SW 1271 (cell line): ENCODE measurements around the gene CERS4.
"Not testable (repeated sequence)": the region's sequence is repeated elsewhere in the genome, so short reads cannot be mapped to it uniquely, and the experiment has no call there.

Experiments
- DNase-seq, 2 experiments: peaks; one replicate each; lab custom pipeline; 2025; lab: John Stamatoyannopoulos, UW

The CERS4 gene

DNA sequence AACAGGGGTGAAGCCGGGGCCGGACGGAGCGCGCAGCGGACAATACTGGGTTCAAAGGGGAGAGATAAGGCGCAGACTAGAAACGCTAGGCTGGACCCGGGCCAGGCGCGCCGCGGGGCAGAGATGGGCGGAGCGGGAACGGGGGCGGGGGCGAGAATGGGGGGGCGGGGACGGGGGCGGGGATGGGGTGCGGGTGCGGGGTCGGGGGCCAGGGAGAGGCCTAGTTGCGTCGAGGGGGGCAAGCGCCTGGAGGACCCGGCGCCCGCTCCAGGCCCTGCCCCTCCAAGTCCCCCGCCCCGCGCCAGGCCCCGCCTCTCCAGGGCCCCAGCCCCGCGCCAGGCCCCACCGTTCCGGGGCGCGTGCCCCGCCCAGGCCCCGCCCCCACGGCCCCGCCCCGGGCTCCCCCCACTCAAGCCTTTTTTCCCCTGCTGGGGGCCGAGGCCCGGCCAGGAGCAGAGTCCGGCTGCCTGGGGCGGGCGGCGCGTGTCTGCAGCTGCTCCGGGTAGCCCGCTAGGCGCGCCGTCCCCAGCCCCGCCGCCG lies at the start of gene CERS4:
CERS4 (plus strand) TSS at position 449 of the 540 bp plus-strand sequence. CDS start 41,707 bp downstream, outside the sequence.
- peak in 1 of 2 experiments; percentile 53 for DNase-seq

DNA sequence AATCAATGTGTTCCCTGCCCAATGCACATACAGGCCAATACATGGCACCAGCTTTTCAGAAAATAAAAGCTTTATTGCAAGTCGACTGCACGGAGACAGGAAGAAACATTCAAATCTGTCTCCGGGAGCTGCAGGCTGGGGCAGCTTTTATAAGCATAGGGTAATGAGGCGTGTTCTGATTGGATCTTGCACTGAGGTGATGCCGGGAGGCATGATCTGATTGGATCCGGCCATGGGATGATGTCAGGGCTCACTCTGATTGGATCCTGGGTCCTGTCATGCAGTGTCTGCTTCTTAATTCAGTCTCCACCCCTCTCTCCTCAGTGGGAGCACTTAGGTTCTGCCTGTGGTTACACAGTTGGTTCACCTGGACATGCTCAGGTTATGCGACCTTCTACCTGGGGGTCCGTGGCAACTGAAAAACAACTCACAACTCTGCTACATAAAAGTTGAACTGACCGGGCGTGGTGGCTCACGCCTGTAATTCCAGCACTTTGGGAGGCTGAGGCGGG lies 48.0 kb upstream of the CERS4 start:
- DNase-seq = no peak

- DNase-seq = no peak
Measured at GRCh38 chr19:8163759-8164158, 45.4 kb upstream of the CERS4 start.

DNA sequence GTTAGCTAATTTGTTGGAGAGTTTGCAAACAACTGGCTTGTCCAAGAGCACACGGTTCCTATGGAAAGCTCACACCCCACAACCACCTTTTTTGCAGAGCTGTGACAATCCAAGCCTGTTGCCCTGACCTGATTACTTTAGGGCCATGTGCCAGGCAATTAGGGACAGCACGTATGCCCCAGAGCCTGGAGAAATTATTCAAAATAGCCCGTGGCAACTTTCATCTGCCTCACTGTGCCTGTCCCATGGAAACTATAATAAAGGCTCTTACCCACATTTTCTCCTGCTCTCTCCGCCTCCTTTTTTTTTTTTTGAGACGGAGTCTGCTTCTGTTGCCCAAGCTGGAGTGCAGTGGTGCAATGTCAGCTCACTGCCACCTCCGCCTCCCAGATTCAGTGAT lies 41.2 kb upstream of the CERS4 start:
- no peak for DNase-seq

DNA sequence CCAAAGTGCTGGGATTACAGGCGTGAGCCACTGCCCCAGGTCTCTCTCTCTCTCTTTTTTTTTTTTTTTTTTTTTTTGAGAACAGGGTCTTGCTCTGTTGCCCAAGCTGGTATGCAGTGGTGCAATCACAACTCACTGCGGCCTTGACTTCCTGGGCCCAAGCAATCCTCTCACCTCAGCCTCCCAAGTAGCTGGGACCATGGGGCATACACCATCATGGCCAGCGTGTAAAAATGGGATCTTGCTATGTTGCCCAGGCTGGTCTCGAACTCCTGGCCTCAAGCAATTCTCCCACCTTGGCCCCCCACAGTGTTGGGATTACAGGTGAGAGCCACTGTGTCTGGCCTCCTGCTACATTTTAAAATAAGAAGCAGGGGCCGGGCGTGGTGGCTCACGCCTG lies 40.6 kb upstream of the CERS4 start:
- DNase-seq = no peak

DNA sequence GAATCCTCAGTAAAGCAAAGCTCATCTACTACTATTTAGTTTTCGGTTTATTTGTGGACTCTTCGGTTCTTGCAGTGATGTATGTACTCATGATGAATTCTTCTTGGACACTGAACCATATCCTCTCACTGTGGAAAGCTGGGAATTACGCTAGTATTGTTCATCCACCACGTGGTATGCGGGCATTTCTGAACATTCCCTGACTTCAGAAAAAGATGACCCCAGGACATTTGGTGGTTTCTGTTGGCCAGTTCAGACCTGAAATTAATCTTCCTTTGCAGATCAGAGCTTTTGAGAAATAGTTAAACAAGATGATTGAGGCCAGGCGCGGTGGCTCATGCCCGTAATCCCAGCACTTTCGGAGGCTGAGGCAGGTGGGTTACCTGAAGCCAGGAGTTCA lies 34.5 kb upstream of the CERS4 start:
- DNase-seq = no peak

GRCh38 chr19:8180018-8180417 lies 29.2 kb upstream of the CERS4 start:
- no peak for DNase-seq

GRCh38 chr19:8184274-8184673 lies 24.9 kb upstream of the CERS4 start:
- no peak for DNase-seq

- no peak for DNase-seq
Measured at GRCh38 chr19:8185343-8186068, 23.7 kb upstream of the CERS4 start.

DNA sequence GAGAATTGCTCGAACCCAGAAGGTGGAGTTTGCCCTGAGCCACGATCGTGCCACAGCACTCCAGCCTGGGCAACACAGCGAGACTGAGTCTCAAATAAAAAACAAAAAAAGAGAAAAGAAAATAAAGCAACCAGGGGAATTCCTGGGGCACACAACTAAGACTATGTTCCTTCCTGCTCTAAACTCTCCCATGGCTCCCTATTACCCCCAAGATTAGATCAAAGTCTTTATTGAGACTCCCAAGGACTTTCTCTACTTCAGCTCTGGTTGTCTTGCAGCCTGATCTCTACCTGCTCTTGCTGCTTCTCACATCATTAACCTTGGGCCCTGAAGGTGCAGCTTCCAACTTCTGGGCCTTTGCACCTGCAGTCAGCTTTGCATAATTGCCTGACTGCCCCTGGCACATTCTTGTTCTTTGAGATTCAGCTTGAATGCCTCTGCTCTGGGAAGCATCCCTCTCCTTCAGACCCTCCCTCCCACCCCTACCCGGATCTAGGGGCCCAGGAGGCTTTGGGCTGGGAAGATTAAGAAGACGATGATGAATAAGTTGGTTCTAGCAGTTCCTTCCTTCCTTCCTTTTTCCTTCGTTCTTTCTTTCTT lies 16.8 kb upstream of the CERS4 start:
- no peak for DNase-seq

DNA sequence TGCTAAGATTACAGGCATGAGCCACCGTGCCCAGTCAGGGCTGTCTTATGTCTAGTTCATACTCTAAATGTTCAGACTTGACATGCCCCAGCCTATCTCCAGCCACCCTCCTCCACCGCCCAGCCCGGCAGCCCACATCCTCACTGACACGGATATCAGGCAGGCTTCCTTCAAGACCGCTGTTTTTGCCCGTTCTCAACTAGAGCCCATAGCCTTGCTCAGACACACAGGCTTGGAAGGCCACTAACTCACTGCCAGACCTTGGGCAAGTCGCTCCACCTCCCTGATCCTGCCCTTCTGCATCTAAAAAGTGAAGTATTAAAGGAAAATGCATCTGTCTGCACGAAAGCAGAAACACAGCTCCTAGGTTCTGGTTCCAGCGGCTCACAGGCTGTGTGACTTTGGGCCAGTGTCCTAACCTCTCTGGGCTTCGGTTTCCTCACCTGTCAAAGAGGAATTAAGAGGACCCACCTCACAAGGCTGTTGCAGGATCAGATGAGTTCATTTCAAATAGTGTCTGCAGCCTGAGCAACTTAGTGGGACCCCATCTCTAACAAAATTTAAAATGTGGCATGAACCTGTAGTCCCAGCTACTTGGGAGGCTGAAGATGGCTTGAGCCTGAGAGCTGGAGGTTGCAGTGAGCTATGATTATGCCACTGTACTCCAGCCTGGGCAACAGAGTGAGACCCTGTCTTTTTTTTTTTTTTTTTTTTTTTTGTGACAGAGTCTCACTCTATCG lies 14.5 kb upstream of the CERS4 start:
- DNase-seq = no peak

- no peak for DNase-seq
Measured at GRCh38 chr19:8196271-8196927, 12.8 kb upstream of the CERS4 start.

DNA sequence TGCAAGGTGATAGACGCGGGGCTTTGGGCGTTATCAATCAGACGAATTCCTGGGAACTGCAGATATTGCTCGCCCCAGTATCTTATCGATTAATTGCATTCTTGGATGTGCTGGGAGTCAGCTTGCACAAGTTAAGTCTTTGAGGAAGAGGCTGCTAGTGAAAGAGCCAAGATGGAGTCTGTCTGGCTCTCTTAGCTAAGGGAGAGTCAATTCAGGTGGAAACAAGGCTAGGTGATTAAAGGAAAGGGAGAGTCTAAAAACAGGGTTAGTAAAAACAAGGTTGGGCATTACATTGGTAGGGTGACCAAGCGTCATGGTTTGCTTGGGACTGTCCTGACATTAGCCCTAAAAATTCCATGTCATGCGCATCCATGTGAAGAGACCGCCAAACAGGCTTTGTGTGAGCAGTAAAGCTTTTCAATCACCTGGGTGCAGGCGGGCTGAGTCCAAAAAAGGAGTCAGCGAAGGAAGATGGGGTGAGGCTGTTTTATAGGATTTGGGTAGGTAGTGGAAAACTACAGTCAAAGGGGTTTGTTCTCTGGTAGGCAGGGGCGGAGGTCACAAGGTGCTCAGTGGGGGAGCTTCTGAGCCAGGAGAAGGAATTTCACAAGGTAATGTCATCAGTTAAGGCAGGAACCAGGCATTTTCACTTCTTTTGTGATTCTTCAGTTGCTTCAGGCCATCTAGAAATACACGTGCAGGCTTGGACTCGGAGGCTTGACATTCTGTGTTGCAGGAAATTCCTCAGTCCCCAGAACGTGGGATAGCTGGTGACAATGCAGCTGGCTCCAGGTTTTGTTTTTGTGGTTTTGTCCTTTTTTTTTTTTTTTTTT lies 5.7 kb upstream of the CERS4 start:
- DNase-seq = not testable (repeated sequence)

DNA sequence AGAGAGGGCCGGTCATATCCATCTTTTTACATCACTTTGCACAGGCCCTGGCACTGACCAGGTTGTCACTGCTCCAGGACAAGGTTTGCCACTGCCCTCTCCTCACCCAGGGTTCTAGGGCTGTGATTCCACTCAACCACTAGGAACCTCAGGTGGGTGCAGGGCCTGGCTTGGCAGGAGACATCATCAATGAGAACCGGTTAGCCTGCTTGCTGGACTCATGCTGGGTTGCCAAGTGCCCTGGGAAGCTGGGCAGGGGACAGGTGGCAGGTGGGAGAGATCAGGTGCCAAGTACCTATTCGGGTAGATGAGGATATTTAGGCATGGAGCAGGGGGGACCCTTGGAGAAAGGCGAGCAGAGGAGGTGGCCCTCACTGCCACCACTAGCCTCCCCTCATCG lies 4.2 kb upstream of the CERS4 start:
- no peak for DNase-seq

DNA sequence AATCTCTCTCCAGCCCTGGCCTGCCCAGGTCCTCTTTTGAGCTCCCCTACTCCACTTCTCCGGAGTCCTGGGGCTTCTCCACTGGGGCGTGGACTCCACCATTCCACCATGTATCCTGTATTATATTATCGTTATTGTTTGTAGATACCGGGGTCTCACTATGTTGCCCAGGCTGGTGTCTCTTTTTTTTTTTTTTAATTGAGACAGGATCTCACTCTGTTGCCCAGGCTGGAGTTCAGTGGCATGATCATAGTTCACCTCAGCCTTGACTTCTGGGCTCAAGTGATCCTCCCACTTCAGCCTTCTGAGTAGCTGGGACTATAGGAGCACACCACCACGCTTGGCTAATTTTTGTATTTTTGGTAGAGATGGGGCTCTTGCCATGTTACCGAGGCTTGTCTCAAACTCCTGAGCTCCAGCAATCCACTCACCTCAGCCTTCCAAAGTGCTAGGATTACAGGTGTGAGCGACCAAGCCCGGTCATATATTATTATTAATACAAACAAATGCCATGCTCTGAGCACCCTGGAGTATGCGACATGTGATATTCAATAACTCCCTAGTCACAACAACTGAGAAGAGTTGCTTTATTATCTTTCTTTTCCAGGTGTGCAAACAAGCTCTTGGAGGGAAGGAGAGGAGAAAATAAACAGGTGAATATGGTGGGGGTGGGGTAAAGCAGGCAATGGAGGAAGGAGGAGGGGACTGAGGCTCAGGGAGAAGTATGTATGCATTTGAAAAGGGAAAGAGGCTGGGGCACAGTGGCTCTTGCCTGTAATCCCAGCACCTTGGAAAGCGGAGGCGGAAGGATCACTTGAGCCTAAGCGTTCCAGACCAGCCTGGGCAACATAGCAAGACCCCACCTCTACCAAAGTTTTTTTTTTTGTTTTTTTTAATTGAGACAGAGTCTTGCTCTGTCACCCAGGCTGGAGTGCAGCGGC lies 2.8 kb upstream of the CERS4 start:
- DNase-seq = no peak

- DNase-seq = not testable (repeated sequence)
Measured at GRCh38 chr19:8207326-8207725, 1.8 kb upstream of the CERS4 start.

- no peak for DNase-seq
Measured at GRCh38 chr19:8208119-8208921, 850 bp upstream of the CERS4 start.

- DNase-seq = peak in 1 of 2 experiments; percentile 53
Measured at GRCh38 chr19:8209462-8210378, 550 bp downstream of the CERS4 start.
